BE2C (cell line): Measurements from ENCODE around the gene YIF1B.

Experiments used
- DNase-seq: peaks from one replicate; pipeline ENCODE4 v3.0.0-alpha.2; 2020
- H3K27me3 ChIP-seq: fragments of 250-450 bp; sonication (Bioruptor Pico); 2 replicates; pipeline ENCODE4 v1.5.1; 2020; ENCODE audit warnings: mild to moderate bottlenecking
- H3K36me3 ChIP-seq: fragments of 250-450 bp; sonication (Bioruptor Pico); 2 replicates; pipeline ENCODE4 v1.5.1; 2020; ENCODE audit warnings: mild to moderate bottlenecking
- H3K4me1 ChIP-seq: fragments of 250-450 bp; sonication (Bioruptor Pico); 2 replicates; pipeline ENCODE4 v1.5.1; 2020
- H3K4me3 ChIP-seq: 2 replicates; pipeline ENCODE4 v1.5.1; 2011; ENCODE audit warnings: low read depth, low read length
- H3K9me3 ChIP-seq: fragments of 250-450 bp; sonication (Bioruptor Pico); 2 replicates; pipeline ENCODE4 v1.5.1; 2020
- CTCF ChIP-seq: IDR thresholded peaks from 2 replicates; pipeline ENCODE4 v1.5.1; 2012; ENCODE audit warnings: mild to moderate bottlenecking, low read depth, low read length

Gene YIF1B

GRCh38 chr19:38316477-38317067 lies 825 bp upstream of the YIF1B start:
- no peaks in the 10 kb centered on the region for H3K9me3 ChIP-seq
- no peak for DNase-seq
- H3K27me3 ChIP-seq, result peaks cover 31% of the 10 kb centered on the region
- H3K4me1 ChIP-seq, result peaks cover 2% of the 10 kb centered on the region; the same call in 1 of the 2 replicates
- no peak for TF ChIP-seq CTCF
- H3K36me3 ChIP-seq, result no peaks in the 10 kb centered on the region
- H3K4me3 ChIP-seq, result peak overlapping the region; percentile 27

- Histone ChIP-seq H3K27me3 (no peaks in the 10 kb centered on the region), H3K36me3 (no peaks in the 10 kb centered on the region), H3K4me1 (peaks cover 2% of the 10 kb centered on the region; the same call in 1 of the 2 replicates), H3K4me3 (no peak overlapping the region), H3K9me3 (no peaks in the 10 kb centered on the region)
- TF ChIP-seq CTCF, result no peak
- DNase-seq, result no peak
Observed at GRCh38 chr19:38310986-38311385, 4.8 kb downstream of the YIF1B start.

- Histone ChIP-seq H3K27me3 (no peaks in the 10 kb centered on the region), H3K4me3 (no peak overlapping the region), H3K4me1 (peaks cover under 1% of the 10 kb centered on the region; the same call in 1 of the 2 replicates), H3K36me3 (no peaks in the 10 kb centered on the region), H3K9me3 (no peaks in the 10 kb centered on the region)
- no peak for TF ChIP-seq CTCF
- no peak for DNase-seq
Observed at GRCh38 chr19:38310279-38310670, 5.5 kb downstream of the YIF1B start.

GRCh38 chr19:38309615-38310278 lies 6.0 kb downstream of the YIF1B start:
- no peak for DNase-seq
- Histone ChIP-seq H3K4me1 (no peaks in the 10 kb centered on the region), H3K27me3 (no peaks in the 10 kb centered on the region), H3K9me3 (no peaks in the 10 kb centered on the region), H3K36me3 (no peaks in the 10 kb centered on the region), H3K4me3 (no peak overlapping the region)
- TF ChIP-seq CTCF, result no peak

- H3K9me3 ChIP-seq, result no peaks in the 10 kb centered on the region
- no peak for TF ChIP-seq CTCF
- DNase-seq, result no peak
- no peaks in the 10 kb centered on the region for H3K36me3 ChIP-seq
- H3K27me3 ChIP-seq, result no peaks in the 10 kb centered on the region
- H3K4me3 ChIP-seq, result no peak overlapping the region
- H3K4me1 ChIP-seq, result no peaks in the 10 kb centered on the region
Observed at GRCh38 chr19:38308926-38309614, 6.7 kb downstream of the YIF1B start.
